ENCODE measurements around the gene LAD1.

LAD1 gene

GRCh38 chr1:201422026-201422425 is 22.9 kb upstream of the LAD1 start:
- no peak overlapping the region for H3K4me2 ChIP-seq (ENCODE audit: low read length)
- no peaks in the 10 kb centered on the region for H3K4me1 ChIP-seq (ENCODE audit: control insufficient read depth, low read length)
- H3K36me3 ChIP-seq (ENCODE audit: control insufficient read depth, low read length), result no peaks in the 10 kb centered on the region
- H3K9me2 ChIP-seq (replicated peaks; ENCODE audit: control insufficient read depth, low read length), result no peaks in the 10 kb centered on the region
- no peaks in the 10 kb centered on the region for H3K9me3 ChIP-seq (ENCODE audit: control insufficient read depth, insufficient read depth, low read length)
- no peaks in the 10 kb centered on the region for H3F3A ChIP-seq (ENCODE audit: control insufficient read depth, insufficient read depth)
- H3K27ac ChIP-seq (ENCODE audit: low read depth, low read length), result no peak overlapping the region
- H3K79me2 ChIP-seq (ENCODE audit: control insufficient read depth, low read length), result no peaks in the 10 kb centered on the region
- H3K27me3 ChIP-seq (ENCODE audit: control insufficient read depth, low read length), result peaks cover 12% of the 10 kb centered on the region
- no peaks in the 10 kb centered on the region for H4K20me1 ChIP-seq (ENCODE audit: control insufficient read depth, insufficient read depth, low read depth, low read length)
- TF ChIP-seq EZH2phosphoT487 (IDR thresholded peaks at IDR 0.05; ENCODE audit: borderline replicate concordance, low read length), result no peak
- TF ChIP-seq, protein P1, sequence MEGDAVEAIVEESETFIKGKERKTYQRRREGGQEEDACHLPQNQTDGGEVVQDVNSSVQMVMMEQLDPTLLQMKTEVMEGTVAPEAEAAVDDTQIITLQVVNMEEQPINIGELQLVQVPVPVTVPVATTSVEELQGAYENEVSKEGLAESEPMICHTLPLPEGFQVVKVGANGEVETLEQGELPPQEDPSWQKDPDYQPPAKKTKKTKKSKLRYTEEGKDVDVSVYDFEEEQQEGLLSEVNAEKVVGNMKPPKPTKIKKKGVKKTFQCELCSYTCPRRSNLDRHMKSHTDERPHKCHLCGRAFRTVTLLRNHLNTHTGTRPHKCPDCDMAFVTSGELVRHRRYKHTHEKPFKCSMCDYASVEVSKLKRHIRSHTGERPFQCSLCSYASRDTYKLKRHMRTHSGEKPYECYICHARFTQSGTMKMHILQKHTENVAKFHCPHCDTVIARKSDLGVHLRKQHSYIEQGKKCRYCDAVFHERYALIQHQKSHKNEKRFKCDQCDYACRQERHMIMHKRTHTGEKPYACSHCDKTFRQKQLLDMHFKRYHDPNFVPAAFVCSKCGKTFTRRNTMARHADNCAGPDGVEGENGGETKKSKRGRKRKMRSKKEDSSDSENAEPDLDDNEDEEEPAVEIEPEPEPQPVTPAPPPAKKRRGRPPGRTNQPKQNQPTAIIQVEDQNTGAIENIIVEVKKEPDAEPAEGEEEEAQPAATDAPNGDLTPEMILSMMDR (IDR thresholded peaks at IDR 0.05; ENCODE audit: low read depth, low read length, poor library complexity, severe bottlenecking), result no peak
- no peak overlapping the region for H3K4me3 ChIP-seq (ENCODE audit: low read length)

GRCh38 chr1:201421041-201421440 is 21.9 kb upstream of the LAD1 start:
- Histone ChIP-seq H3K36me3 (ENCODE audit: control insufficient read depth, low read length) (no peaks in the 10 kb centered on the region), H3K4me3 (ENCODE audit: low read length) (no peak overlapping the region), H3F3A (ENCODE audit: control insufficient read depth, insufficient read depth) (no peaks in the 10 kb centered on the region), H3K4me1 (ENCODE audit: control insufficient read depth, low read length) (no peaks in the 10 kb centered on the region), H3K9me3 (ENCODE audit: control insufficient read depth, insufficient read depth, low read length) (no peaks in the 10 kb centered on the region), H3K27me3 (ENCODE audit: control insufficient read depth, low read length) (peaks cover 14% of the 10 kb centered on the region), H3K9me2 (replicated peaks; ENCODE audit: control insufficient read depth, low read length) (no peaks in the 10 kb centered on the region), H3K27ac (ENCODE audit: low read depth, low read length) (no peak overlapping the region), H4K20me1 (ENCODE audit: control insufficient read depth, insufficient read depth, low read depth, low read length) (no peaks in the 10 kb centered on the region), H3K79me2 (ENCODE audit: control insufficient read depth, low read length) (no peaks in the 10 kb centered on the region), H3K4me2 (ENCODE audit: low read length) (no peak overlapping the region)
- TF ChIP-seq, protein P1 (IDR thresholded peaks at IDR 0.05; ENCODE audit: low read depth, low read length, poor library complexity, severe bottlenecking), result no peak
- TF ChIP-seq EZH2phosphoT487 (IDR thresholded peaks at IDR 0.05; ENCODE audit: borderline replicate concordance, low read length), result no peak

GRCh38 chr1:201420608-201421002 is 21.5 kb upstream of the LAD1 start:
- Histone ChIP-seq H3K36me3 (ENCODE audit: control insufficient read depth, low read length) (no peaks in the 10 kb centered on the region), H3K79me2 (ENCODE audit: control insufficient read depth, low read length) (no peaks in the 10 kb centered on the region), H4K20me1 (ENCODE audit: control insufficient read depth, insufficient read depth, low read depth, low read length) (no peaks in the 10 kb centered on the region), H3K27ac (ENCODE audit: low read depth, low read length) (no peak overlapping the region), H3K4me2 (ENCODE audit: low read length) (no peak overlapping the region), H3K9me3 (ENCODE audit: control insufficient read depth, insufficient read depth, low read length) (no peaks in the 10 kb centered on the region), H3K4me3 (ENCODE audit: low read length) (no peak overlapping the region), H3K27me3 (ENCODE audit: control insufficient read depth, low read length) (peaks cover 17% of the 10 kb centered on the region), H3F3A (ENCODE audit: control insufficient read depth, insufficient read depth) (no peaks in the 10 kb centered on the region), H3K4me1 (ENCODE audit: control insufficient read depth, low read length) (no peaks in the 10 kb centered on the region), H3K9me2 (replicated peaks; ENCODE audit: control insufficient read depth, low read length) (no peaks in the 10 kb centered on the region)
- TF ChIP-seq, protein P1 (IDR thresholded peaks at IDR 0.05; ENCODE audit: low read depth, low read length, poor library complexity, severe bottlenecking), result no peak
- TF ChIP-seq EZH2phosphoT487 (IDR thresholded peaks at IDR 0.05; ENCODE audit: borderline replicate concordance, low read length), result no peak

All from DOHH2 (cell line).